Measurements from ENCODE around the gene GAST. TPM values are rescaled to one million over a fixed set of nuclear protein-coding genes. Genes with fewer than 3 reads are reported as not detected.

GAST gene
- total and polyA plus RNA-seq, 2 experiments from 2014 or later, result not detected

DNA sequence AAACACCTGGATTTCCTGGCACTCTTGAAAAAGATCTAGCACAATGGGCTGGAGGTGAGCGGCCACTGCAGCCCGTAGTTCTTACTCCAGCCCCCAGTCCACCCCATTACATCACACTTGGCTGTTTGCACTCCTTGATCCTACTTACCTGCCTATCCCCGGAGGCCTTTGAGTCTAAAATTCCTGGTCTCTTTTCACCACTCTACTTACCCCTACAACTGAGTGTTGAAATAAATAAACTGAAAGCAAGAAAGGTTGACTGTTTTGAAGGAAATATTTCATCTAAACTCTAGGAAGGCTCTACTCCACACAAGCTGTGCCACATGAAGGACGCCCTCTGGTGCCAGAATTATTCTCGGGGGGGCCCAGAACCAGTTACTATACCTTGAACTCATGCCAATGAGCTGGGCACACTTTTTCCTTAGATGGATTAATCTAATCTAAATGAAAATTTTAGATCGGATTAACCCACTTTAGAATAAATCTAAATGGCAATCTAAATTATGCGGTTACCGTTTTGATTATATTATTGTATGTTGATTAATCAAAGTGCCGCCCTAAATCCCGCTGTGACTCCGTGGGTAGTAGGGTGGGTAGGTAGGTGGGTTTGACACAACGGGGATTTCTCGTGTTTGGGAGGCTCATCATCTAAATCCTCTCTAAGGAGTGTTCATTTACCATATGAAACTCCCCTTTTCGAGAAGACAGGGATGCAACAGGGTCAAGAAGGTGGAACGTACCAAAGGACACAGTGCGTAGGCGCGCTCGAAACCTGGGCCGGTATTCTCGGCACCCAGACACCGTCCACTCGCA is 24.1 kb upstream of the GAST start:
- no peaks in the 10 kb centered on the region for H3K9me2 ChIP-seq (ENCODE audit: insufficient read depth)
- peaks cover 18% of the 10 kb centered on the region for H3K27me3 Mint-ChIP-seq (ENCODE audit: insufficient read depth, low read depth, poor library complexity)
- peaks cover 39% of the 10 kb centered on the region for H3K36me3 Mint-ChIP-seq (ENCODE audit: low read depth)
- H3K36me3 ChIP-seq (ENCODE audit: insufficient read depth), result peaks cover 32% of the 10 kb centered on the region
- H4K20me1 ChIP-seq (replicated peaks; ENCODE audit: insufficient read depth), result peaks cover 20% of the 10 kb centered on the region
- H3F3A ChIP-seq (replicated peaks; ENCODE audit: low read depth), result peaks cover 32% of the 10 kb centered on the region
- peak overlapping the region; percentile 87 for H3K4me3 ChIP-seq
- peaks cover 9% of the 10 kb centered on the region for H3K9me3 Mint-ChIP-seq
- no peak for TF ChIP-seq POLR2AphosphoS5 (IDR thresholded peaks at IDR 0.05; ENCODE audit: low read depth)
- peak; percentile 47 to 51 for TF ChIP-seq CTCF (conservative IDR thresholded peaks at IDR 0.05; ENCODE audit: low read depth in 2 of 2)
- peak; percentile 46 for DNase-seq (ENCODE audit: low spot score)
- ATAC-seq, result no peak
- H3K27me3 ChIP-seq (ENCODE audit: insufficient read depth), result no peaks in the 10 kb centered on the region
- H3K79me2 ChIP-seq (replicated peaks; ENCODE audit: insufficient read depth), result peaks cover 15% of the 10 kb centered on the region
- H3K27ac Mint-ChIP-seq, result peak overlapping the region; percentile 100
- H3K4me1 ChIP-seq (ENCODE audit: insufficient read depth), result peaks cover 7% of the 10 kb centered on the region; the same call in 1 of the 2 replicates
- peak overlapping the region; percentile 94 for H3K4me3 Mint-ChIP-seq
- peak overlapping the region; percentile 82 for H3K27ac ChIP-seq (ENCODE audit: low read depth)
- H3K4me1 Mint-ChIP-seq, result peaks cover 25% of the 10 kb centered on the region; the same call in 2 of the 3 replicates
- H3K4me2 ChIP-seq, result peak overlapping the region; percentile 80
- H2AFZ ChIP-seq, result peak overlapping the region; percentile 73; the same call in 1 of the 2 replicates

DNA sequence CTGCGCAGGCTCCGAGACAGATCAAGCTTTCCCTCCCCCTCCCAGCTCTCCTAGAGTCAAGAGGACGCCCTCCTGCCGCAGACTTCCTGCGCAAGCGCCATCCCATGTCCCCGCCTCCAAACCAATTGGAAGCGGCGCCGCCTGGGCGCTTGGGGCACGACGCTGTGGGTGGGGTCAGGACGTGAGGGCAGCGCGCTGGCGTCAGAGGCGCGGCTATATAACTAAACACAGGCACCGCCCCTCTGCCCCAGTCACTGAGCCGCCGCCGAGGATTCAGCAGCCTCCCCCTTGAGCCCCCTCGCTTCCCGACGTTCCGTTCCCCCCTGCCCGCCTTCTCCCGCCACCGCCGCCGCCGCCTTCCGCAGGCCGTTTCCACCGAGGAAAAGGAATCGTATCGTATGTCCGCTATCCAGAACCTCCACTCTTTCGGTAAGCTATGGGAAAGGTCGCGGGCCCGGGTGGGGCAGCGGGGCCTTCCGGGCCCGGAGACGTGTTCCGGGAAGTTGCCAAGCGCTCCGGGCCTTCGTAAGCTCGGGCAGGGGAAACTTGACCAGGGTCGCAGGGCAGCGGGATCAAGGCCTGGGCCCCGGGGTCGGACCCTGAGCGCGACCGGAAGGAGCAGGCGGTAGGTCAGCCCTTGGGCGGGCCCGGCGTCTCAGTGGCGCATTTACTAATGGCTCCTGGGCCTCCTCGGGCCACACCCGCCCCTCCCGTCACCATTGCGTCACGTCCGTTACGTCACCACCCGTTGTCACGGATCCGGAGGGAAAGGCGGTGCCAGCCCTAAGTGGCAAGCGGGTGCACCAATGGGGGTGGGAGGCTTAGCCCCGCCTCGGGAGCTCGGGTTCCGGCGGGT is 23.3 kb upstream of the GAST start, which contains the start of gene EIF1:
EIF1 (plus strand) TSS at position 245 of the 856 bp plus-strand sequence; CDS start at position 399, 154 bp downstream.
- Mint-ChIP-seq H3K4me3 (peak within 1 kb of the TSS; percentile 94), H3K27me3 (ENCODE audit: insufficient read depth, low read depth, poor library complexity) (peaks cover 19% of the 10 kb centered on the region), H3K4me1 (peaks cover 17% of the 10 kb centered on the region; the same call in 2 of the 3 replicates), H3K9me3 (peaks cover 9% of the 10 kb centered on the region), H3K36me3 (ENCODE audit: low read depth) (peaks cover 47% of the 10 kb centered on the region), H3K27ac (peak within 1 kb of the TSS; percentile 100)
- H4K20me1 ChIP-seq (replicated peaks; ENCODE audit: insufficient read depth), result peaks cover 20% of the 10 kb centered on the region
- H3K4me3 ChIP-seq, result peak within 1 kb of the TSS; percentile 87
- H3K36me3 ChIP-seq (ENCODE audit: insufficient read depth), result peaks cover 39% of the 10 kb centered on the region
- H3K79me2 ChIP-seq (replicated peaks; ENCODE audit: insufficient read depth), result peaks cover 15% of the 10 kb centered on the region
- peaks cover 41% of the 10 kb centered on the region for H3F3A ChIP-seq (replicated peaks; ENCODE audit: low read depth)
- H3K27ac ChIP-seq (ENCODE audit: low read depth), result peak within 1 kb of the TSS; percentile 99
- peak; percentile 100 for DNase-seq (ENCODE audit: low spot score)
- H3K9me2 ChIP-seq (ENCODE audit: insufficient read depth), result no peaks in the 10 kb centered on the region
- ATAC-seq, result peak; percentile 83
- H3K4me1 ChIP-seq (ENCODE audit: insufficient read depth), result peaks cover 7% of the 10 kb centered on the region; the same call in 1 of the 2 replicates
- peak within 1 kb of the TSS; percentile 73; the same call in 1 of the 2 replicates for H2AFZ ChIP-seq
- H3K4me2 ChIP-seq, result peak within 1 kb of the TSS; percentile 86
- H3K27me3 ChIP-seq (ENCODE audit: insufficient read depth), result no peaks in the 10 kb centered on the region
- TF ChIP-seq EZH2phosphoT487 (IDR thresholded peaks at IDR 0.05; ENCODE audit: unreplicated experiment) (no peak), POLR2AphosphoS5 (IDR thresholded peaks at IDR 0.05; ENCODE audit: low read depth) (peak; percentile 97), ZNF331 (CRISPR knock-in tag; IDR thresholded peaks at IDR 0.05; ENCODE audit: low read depth) (no peak), STAT1 (IDR thresholded peaks at IDR 0.05; ENCODE audit: unreplicated experiment) (no peak), NANOG (IDR thresholded peaks at IDR 0.05; ENCODE audit: borderline replicate concordance) (no peak), EZH2 (IDR thresholded peaks at IDR 0.05; ENCODE audit: low read depth, unreplicated experiment) (no peak), ZNF114 (CRISPR knock-in tag; IDR thresholded peaks at IDR 0.05) (no peak), ETS1 (IDR thresholded peaks at IDR 0.05) (peak; percentile 38; the same call in 1 of the 2 replicates), CTCF (conservative IDR thresholded peaks at IDR 0.05; ENCODE audit: low read depth in 2 of 2) (no peak), JUNB (IDR thresholded peaks at IDR 0.05; ENCODE audit: unreplicated experiment) (no peak), REST (IDR thresholded peaks at IDR 0.05; ENCODE audit: unreplicated experiment) (no peak), CREB1 (CRISPR knock-in tag; IDR thresholded peaks at IDR 0.05; ENCODE audit: low read depth) (peak; percentile 98)

All from GM23338 (cell line).